Measurements from ENCODE around the gene ZACN. TPM values are rescaled to one million over a fixed set of nuclear protein-coding genes. Genes with fewer than 3 reads are reported as not detected.

Gene ZACN
- total RNA-seq, 2 experiments from 2014 or later: 2.3 to 3.0 TPM

GRCh38 chr17:76103274-76104139 lies 24.5 kb downstream of the ZACN start, which contains the start of gene EXOC7:
TSS of gene EXOC7 (minus strand) at chr17:76103787. CDS start at chr17:76103692, 95 bp downstream.
- DNase-seq (peak; percentile 94), ATAC-seq (peak; percentile 95)
- Mint-ChIP-seq H3K4me1 (ENCODE audit: low read depth) (peaks cover 25% of the 10 kb centered on the region), H3K9me3 (no peaks in the 10 kb centered on the region), H3K4me3 (peak within 1 kb of the TSS; percentile 93), H3K27me3 (no peaks in the 10 kb centered on the region), H3K27ac (peak within 1 kb of the TSS; percentile 97), H3K36me3 (ENCODE audit: low read depth) (peaks cover 15% of the 10 kb centered on the region)
- no peak for TF ChIP-seq CTCF (IDR thresholded peaks at IDR 0.05)
- ChIA-PET CTCF (interaction anchor here (0.6 to 4.5 kb wide), 11 partner anchors 28 to 294 kb away, joined by 3 to 27 read pairs (median 3); no protein-coding TSS in a partner anchor), POLR2A (interaction anchor here (1.0 to 2.4 kb wide), 18 partner anchors 10 to 251 kb away, joined by 3 to 15 read pairs (median 6); partner anchors contain the start of genes FOXJ1, PRPSAP1, UBALD2 and ZACN)
- intact Hi-C loops (cut with micrococcal nuclease): loop anchor here (5.0 kb wide), 1 partner anchor 86 kb away; no protein-coding TSS in a partner anchor

GRCh38 chr17:76104140-76104895 lies 25.3 kb downstream of the ZACN start:
- TF ChIP-seq CTCF (IDR thresholded peaks at IDR 0.05): no peak
- Mint-ChIP-seq H3K27ac (peak overlapping the region; percentile 97), H3K4me1 (ENCODE audit: low read depth) (peaks cover 25% of the 10 kb centered on the region), H3K27me3 (no peaks in the 10 kb centered on the region), H3K4me3 (peak overlapping the region; percentile 93), H3K36me3 (ENCODE audit: low read depth) (peaks cover 13% of the 10 kb centered on the region), H3K9me3 (no peaks in the 10 kb centered on the region)
- intact Hi-C loops (cut with micrococcal nuclease): loop anchor here (5.0 kb wide), 1 partner anchor 87 kb away; no protein-coding TSS in a partner anchor
- CTCF ChIA-PET: interaction anchor here (0.8 to 4.5 kb wide), 7 partner anchors 14 to 177 kb away, joined by 3 to 27 read pairs (median 4); no protein-coding TSS in a partner anchor
- no peak for DNase-seq
- ATAC-seq: no peak
- POLR2A ChIA-PET: interaction anchor here (1.0 to 2.4 kb wide), 17 partner anchors 11 to 250 kb away, joined by 3 to 15 read pairs (median 6); partner anchors contain the start of genes FOXJ1, PRPSAP1, UBALD2 and ZACN

GRCh38 chr17:76104896-76105231 lies 25.9 kb downstream of the ZACN start:
- DNase-seq (no peak), ATAC-seq (no peak)
- ChIA-PET POLR2A (interaction anchor here (1.0 to 2.4 kb wide), 8 partner anchors 11 to 249 kb away, joined by 3 to 15 read pairs (median 6); partner anchors contain the start of genes PRPSAP1 and ZACN), CTCF (interaction anchor here (0.8 to 4.5 kb wide), 4 partner anchors 14 to 170 kb away, joined by 3 to 27 read pairs (median 4); no protein-coding TSS in a partner anchor)
- H3K27ac Mint-ChIP-seq: peak overlapping the region; percentile 97
- intact Hi-C loops (cut with micrococcal nuclease): loop anchor here (5.0 kb wide), 1 partner anchor 88 kb away; no protein-coding TSS in a partner anchor
- H3K9me3 Mint-ChIP-seq: no peaks in the 10 kb centered on the region
- H3K36me3 Mint-ChIP-seq (ENCODE audit: low read depth): peaks cover 12% of the 10 kb centered on the region
- peaks cover 25% of the 10 kb centered on the region for H3K4me1 Mint-ChIP-seq (ENCODE audit: low read depth)
- H3K27me3 Mint-ChIP-seq: no peaks in the 10 kb centered on the region
- TF ChIP-seq CTCF (IDR thresholded peaks at IDR 0.05): no peak
- H3K4me3 Mint-ChIP-seq: peak overlapping the region; percentile 93

GRCh38 chr17:76106703-76107102 lies 27.7 kb downstream of the ZACN start:
- CTCF ChIA-PET: interaction anchor here (1.0 to 4.5 kb wide), 8 partner anchors 10 to 201 kb away, joined by 3 to 27 read pairs (median 6); no protein-coding TSS in a partner anchor
- Mint-ChIP-seq H3K27me3 (no peaks in the 10 kb centered on the region), H3K27ac (no peak overlapping the region), H3K9me3 (no peaks in the 10 kb centered on the region), H3K4me1 (ENCODE audit: low read depth) (peaks cover 15% of the 10 kb centered on the region), H3K4me3 (no peak overlapping the region), H3K36me3 (ENCODE audit: low read depth) (peaks cover 2% of the 10 kb centered on the region)
- POLR2A ChIA-PET: interaction anchor here (0.5 to 1.4 kb wide), 2 partner anchors 246 to 644 kb away, joined by 3 to 4 read pairs; no protein-coding TSS in a partner anchor
- no peak for TF ChIP-seq CTCF (IDR thresholded peaks at IDR 0.05)
- no peak for ATAC-seq
- DNase-seq: no peak
- intact Hi-C loops (cut with micrococcal nuclease): no loop called here
